ENCODE results near the gene INTS11.

DNA sequence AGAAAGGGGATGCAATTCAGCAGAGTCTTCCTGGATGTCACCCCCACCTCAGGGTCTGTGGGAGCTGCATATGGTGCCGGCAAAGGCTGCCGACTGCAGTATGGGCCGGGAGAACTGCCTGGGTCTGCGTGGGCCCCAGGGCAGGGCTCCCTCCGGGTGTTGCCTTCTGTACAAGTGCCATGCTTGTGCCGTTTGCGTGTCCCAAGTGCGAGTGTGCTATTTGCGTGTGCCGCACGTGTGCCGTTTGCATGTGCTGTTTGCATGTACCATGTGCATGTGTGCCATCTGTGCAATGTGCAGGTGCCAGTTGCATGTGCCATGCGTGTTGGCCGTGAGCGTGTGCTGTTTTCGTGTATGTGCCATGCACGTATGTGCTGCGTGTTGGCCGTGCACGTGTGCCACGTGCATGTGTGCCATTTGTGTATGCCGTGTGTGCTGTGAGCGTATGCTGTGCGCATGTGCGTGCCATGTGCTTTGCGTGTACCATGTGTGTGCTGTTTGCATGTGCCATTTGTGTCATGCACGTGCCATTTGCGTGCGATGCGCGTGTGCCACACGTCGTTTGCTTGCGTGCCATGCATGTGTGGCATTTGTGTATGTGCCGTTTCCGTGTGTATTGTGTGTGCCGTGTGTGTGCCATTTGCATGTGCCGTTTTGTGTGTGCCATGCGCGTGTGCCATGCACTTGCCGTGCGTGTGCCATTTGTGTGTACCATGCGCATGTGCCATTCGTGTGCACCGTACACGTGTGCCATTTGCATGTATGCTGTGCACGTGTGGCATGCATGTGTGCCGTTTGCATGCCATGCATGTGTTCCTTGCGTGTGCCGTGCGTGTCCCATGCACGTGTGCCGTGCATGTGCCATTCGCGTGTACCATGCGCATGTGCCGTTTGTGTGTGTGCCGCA, 5.1 kb upstream of the INTS11 start:
- TF ChIP-seq REPIN1 (tag by site-specific recombination; IDR thresholded peaks at IDR 0.05; ENCODE audit: low read depth), result no peak
- TF ChIP-seq, protein P1, sequence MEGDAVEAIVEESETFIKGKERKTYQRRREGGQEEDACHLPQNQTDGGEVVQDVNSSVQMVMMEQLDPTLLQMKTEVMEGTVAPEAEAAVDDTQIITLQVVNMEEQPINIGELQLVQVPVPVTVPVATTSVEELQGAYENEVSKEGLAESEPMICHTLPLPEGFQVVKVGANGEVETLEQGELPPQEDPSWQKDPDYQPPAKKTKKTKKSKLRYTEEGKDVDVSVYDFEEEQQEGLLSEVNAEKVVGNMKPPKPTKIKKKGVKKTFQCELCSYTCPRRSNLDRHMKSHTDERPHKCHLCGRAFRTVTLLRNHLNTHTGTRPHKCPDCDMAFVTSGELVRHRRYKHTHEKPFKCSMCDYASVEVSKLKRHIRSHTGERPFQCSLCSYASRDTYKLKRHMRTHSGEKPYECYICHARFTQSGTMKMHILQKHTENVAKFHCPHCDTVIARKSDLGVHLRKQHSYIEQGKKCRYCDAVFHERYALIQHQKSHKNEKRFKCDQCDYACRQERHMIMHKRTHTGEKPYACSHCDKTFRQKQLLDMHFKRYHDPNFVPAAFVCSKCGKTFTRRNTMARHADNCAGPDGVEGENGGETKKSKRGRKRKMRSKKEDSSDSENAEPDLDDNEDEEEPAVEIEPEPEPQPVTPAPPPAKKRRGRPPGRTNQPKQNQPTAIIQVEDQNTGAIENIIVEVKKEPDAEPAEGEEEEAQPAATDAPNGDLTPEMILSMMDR (tag by site-specific recombination; IDR thresholded peaks at IDR 0.05), result no peak
- no peak for TF ChIP-seq KLF10 (tag by site-specific recombination; IDR thresholded peaks at IDR 0.05)
- TF ChIP-seq, protein P2, sequence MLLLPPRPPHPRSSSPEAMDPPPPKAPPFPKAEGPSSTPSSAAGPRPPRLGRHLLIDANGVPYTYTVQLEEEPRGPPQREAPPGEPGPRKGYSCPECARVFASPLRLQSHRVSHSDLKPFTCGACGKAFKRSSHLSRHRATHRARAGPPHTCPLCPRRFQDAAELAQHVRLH (tag by site-specific recombination; IDR thresholded peaks at IDR 0.05), result no peak
- TF ChIP-seq, protein P3, sequence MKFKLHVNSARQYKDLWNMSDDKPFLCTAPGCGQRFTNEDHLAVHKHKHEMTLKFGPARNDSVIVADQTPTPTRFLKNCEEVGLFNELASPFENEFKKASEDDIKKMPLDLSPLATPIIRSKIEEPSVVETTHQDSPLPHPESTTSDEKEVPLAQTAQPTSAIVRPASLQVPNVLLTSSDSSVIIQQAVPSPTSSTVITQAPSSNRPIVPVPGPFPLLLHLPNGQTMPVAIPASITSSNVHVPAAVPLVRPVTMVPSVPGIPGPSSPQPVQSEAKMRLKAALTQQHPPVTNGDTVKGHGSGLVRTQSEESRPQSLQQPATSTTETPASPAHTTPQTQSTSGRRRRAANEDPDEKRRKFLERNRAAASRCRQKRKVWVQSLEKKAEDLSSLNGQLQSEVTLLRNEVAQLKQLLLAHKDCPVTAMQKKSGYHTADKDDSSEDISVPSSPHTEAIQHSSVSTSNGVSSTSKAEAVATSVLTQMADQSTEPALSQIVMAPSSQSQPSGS (tag by site-specific recombination; IDR thresholded peaks at IDR 0.05; ENCODE audit: low read depth), result no peak
- TF ChIP-seq ZNF654 (tag by site-specific recombination; IDR thresholded peaks at IDR 0.05; ENCODE audit: low read depth), result no peak
- TF ChIP-seq ZFP3 (tag by site-specific recombination; IDR thresholded peaks at IDR 0.05; ENCODE audit: low read depth), result no peak
- TF ChIP-seq, protein P4, sequence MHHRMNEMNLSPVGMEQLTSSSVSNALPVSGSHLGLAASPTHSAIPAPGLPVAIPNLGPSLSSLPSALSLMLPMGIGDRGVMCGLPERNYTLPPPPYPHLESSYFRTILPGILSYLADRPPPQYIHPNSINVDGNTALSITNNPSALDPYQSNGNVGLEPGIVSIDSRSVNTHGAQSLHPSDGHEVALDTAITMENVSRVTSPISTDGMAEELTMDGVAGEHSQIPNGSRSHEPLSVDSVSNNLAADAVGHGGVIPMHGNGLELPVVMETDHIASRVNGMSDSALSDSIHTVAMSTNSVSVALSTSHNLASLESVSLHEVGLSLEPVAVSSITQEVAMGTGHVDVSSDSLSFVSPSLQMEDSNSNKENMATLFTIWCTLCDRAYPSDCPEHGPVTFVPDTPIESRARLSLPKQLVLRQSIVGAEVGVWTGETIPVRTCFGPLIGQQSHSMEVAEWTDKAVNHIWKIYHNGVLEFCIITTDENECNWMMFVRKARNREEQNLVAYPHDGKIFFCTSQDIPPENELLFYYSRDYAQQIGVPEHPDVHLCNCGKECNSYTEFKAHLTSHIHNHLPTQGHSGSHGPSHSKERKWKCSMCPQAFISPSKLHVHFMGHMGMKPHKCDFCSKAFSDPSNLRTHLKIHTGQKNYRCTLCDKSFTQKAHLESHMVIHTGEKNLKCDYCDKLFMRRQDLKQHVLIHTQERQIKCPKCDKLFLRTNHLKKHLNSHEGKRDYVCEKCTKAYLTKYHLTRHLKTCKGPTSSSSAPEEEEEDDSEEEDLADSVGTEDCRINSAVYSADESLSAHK (tag by site-specific recombination; IDR thresholded peaks at IDR 0.05), result no peak
- TF ChIP-seq, protein P5, sequence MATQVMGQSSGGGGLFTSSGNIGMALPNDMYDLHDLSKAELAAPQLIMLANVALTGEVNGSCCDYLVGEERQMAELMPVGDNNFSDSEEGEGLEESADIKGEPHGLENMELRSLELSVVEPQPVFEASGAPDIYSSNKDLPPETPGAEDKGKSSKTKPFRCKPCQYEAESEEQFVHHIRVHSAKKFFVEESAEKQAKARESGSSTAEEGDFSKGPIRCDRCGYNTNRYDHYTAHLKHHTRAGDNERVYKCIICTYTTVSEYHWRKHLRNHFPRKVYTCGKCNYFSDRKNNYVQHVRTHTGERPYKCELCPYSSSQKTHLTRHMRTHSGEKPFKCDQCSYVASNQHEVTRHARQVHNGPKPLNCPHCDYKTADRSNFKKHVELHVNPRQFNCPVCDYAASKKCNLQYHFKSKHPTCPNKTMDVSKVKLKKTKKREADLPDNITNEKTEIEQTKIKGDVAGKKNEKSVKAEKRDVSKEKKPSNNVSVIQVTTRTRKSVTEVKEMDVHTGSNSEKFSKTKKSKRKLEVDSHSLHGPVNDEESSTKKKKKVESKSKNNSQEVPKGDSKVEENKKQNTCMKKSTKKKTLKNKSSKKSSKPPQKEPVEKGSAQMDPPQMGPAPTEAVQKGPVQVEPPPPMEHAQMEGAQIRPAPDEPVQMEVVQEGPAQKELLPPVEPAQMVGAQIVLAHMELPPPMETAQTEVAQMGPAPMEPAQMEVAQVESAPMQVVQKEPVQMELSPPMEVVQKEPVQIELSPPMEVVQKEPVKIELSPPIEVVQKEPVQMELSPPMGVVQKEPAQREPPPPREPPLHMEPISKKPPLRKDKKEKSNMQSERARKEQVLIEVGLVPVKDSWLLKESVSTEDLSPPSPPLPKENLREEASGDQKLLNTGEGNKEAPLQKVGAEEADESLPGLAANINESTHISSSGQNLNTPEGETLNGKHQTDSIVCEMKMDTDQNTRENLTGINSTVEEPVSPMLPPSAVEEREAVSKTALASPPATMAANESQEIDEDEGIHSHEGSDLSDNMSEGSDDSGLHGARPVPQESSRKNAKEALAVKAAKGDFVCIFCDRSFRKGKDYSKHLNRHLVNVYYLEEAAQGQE (tag by site-specific recombination; IDR thresholded peaks at IDR 0.05), result no peak
- TF ChIP-seq, protein P6, sequence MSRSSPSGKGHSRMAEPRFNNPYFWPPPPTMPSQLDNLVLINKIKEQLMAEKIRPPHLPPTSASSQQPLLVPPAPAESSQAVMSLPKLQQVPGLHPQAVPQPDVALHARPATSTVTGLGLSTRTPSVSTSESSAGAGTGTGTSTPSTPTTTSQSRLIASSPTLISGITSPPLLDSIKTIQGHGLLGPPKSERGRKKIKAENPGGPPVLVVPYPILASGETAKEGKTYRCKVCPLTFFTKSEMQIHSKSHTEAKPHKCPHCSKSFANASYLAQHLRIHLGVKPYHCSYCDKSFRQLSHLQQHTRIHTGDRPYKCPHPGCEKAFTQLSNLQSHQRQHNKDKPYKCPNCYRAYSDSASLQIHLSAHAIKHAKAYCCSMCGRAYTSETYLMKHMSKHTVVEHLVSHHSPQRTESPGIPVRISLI (tag by site-specific recombination; IDR thresholded peaks at IDR 0.05), result no peak
- TF ChIP-seq, protein P7, sequence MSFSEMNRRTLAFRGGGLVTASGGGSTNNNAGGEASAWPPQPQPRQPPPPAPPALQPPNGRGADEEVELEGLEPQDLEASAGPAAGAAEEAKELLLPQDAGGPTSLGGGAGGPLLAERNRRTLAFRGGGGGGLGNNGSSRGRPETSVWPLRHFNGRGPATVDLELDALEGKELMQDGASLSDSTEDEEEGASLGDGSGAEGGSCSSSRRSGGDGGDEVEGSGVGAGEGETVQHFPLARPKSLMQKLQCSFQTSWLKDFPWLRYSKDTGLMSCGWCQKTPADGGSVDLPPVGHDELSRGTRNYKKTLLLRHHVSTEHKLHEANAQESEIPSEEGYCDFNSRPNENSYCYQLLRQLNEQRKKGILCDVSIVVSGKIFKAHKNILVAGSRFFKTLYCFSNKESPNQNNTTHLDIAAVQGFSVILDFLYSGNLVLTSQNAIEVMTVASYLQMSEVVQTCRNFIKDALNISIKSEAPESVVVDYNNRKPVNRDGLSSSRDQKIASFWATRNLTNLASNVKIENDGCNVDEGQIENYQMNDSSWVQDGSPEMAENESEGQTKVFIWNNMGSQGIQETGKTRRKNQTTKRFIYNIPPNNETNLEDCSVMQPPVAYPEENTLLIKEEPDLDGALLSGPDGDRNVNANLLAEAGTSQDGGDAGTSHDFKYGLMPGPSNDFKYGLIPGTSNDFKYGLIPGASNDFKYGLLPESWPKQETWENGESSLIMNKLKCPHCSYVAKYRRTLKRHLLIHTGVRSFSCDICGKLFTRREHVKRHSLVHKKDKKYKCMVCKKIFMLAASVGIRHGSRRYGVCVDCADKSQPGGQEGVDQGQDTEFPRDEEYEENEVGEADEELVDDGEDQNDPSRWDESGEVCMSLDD (tag by site-specific recombination; IDR thresholded peaks at IDR 0.05), result no peak
- TF ChIP-seq, protein P8, sequence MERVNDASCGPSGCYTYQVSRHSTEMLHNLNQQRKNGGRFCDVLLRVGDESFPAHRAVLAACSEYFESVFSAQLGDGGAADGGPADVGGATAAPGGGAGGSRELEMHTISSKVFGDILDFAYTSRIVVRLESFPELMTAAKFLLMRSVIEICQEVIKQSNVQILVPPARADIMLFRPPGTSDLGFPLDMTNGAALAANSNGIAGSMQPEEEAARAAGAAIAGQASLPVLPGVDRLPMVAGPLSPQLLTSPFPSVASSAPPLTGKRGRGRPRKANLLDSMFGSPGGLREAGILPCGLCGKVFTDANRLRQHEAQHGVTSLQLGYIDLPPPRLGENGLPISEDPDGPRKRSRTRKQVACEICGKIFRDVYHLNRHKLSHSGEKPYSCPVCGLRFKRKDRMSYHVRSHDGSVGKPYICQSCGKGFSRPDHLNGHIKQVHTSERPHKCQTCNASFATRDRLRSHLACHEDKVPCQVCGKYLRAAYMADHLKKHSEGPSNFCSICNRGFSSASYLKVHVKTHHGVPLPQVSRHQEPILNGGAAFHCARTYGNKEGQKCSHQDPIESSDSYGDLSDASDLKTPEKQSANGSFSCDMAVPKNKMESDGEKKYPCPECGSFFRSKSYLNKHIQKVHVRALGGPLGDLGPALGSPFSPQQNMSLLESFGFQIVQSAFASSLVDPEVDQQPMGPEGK (tag by site-specific recombination; IDR thresholded peaks at IDR 0.05), result no peak
- TF ChIP-seq ZNF121 (tag by site-specific recombination; IDR thresholded peaks at IDR 0.05), result no peak
- TF ChIP-seq ZNF292 (tag by site-specific recombination; IDR thresholded peaks at IDR 0.05; ENCODE audit: borderline replicate concordance, low read depth), result no peak

Measured in HEK293 (cell line).